Femur (tissue), 1 donor: ENCODE measurements around the gene FNBP1.

Source experiments
- DNase-seq: peaks from one replicate; pipeline ENCODE4 v3.0.0-alpha.2; 2017

Gene FNBP1

DNA sequence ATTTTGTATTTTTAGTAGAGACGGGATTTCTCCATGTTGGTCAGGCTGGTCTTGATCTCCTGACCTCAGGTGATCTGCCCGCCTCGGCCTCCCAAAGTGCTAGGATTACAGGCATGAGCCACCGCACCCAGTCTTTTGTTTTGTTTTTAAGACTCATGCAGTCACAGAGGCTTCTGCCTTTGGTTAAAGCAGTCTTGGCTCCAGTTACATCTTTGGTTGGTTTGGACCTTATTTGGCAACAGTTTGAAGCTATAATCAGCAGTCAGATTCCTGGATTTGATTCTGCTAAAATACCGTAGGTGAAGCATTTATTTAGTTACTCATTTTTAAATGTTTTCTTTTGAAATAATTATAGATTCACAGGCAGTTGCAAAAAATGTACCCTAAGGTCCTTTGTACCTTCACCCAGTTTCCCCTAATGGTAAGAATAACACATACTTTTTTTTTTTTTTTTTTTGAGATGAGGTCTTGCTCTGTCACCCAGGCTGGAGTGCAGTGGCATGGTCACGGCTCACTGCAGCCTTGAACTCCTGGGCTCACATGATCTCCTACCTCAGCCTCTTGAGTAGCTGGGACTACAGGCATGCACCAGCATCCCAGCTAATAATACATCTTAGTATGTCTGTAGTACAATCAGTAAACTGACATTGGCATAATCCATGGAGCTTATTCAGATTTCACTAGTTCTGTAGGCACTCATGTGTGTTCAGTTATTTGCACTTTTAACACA is 192.0 kb downstream of the FNBP1 start:
- DNase-seq: no peak

DNA sequence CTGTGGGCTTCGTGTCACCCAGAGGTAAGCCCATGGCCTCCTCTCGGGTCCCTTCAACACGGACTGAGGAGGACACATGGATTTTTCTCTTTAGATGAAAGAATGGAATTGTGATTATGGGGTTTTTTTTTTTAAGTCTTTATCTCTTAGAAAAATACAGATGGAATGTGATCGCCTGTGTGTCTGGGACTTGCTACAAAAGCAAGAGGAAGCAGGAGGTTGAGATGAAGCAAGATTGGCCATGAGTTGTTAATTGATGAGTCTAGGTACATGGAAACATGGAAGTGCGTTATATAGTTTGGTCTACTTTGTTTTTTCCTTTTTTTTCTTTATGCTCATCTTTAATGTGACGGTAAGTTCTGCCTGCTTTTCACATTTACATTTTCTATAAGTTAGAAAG is 193.1 kb downstream of the FNBP1 start:
- DNase-seq: no peak

DNA sequence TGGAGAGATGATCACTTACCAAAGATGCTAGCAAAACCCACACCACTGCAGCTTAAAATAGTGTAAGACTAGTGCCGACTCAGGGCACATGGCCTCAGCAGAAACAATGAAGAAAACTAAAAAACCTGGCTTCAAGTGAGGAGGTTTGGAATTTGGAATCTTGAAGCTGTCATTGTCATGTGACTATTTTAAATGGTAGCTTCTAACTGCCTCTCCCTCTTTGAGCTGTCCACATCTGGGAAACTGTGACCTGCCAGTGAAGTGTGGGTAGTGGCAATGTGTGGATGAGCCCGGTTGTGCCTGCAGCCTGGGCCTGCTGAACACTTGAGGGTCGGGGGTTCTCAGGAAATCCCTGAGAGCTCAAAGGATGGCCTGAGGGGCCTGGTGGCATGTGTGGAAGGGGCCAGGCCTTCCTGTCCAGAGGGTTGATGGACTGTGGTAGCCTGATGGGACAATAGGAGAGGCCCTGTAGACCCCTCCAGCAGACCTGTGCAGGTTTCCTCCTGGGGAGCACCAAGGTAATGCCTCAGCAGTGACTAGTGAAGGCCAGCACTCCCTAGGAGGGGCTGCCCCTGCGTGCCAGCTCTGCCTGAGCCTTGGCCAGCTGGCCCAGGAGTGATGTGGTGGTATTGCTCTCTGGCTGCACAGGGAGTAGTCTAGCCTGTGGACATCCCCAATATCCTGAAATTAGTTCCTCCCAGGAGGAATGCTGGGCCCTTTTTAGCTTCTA is 194.1 kb downstream of the FNBP1 start:
- no peak for DNase-seq

DNA sequence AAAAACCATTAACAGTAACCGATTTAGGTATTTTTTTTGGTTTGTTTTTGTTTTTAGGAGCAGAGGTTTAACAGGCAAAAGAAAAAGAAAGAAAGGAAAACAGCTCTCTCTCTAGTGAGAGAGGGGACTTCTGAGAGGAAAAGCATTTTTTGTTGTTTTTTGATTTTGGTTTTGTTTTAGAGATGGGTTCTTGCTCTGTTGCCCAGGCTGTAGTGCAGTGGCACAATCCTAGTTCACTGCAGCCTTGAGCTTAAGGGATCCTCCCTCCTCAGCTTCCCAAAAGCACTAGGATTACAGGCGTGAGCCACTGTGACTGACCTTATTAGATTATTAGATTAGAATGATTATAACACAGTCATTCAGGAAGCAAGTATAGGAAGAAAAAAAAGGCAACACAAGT is 197.6 kb downstream of the FNBP1 start:
- DNase-seq: no peak

DNA sequence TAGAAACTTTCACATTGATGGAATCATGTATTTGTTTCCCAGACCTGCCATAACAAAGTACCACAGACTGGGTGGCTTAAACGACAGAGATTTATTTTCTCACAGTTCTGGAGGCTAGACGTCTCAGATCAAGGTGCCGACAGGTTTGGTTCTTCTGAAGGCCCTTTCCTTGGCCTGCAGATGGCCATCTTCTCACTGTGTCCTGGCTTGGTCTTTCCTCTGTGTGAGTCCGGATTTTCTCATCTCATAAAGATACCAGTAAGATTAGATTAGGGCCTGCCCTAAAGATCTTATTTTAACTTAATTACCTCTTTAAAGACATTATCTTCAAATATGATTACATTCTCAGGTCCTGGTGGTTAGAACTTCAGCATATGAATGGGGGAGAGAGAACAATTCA is 201.9 kb downstream of the FNBP1 start:
- no peak for DNase-seq

DNA sequence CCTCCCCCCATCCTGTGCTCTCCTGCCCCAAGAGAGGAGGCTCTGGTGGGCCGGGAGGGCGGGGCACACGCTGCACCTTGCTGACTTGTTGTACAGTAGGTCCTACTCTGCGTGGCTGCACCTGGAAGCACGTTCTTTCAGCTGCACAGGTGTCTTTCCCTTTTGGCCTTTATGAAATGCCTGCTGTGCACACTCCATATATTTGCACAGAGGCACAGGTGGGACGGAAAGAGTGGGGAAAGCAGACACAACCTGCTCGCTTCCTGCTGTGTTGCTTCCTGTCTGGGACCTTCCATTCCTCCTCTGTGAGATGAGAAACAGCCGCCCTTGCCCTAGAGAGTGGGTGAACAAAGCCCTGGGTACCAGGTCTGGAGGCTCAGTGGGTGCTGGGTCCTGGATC is 203.0 kb downstream of the FNBP1 start:
- no peak for DNase-seq

DNA sequence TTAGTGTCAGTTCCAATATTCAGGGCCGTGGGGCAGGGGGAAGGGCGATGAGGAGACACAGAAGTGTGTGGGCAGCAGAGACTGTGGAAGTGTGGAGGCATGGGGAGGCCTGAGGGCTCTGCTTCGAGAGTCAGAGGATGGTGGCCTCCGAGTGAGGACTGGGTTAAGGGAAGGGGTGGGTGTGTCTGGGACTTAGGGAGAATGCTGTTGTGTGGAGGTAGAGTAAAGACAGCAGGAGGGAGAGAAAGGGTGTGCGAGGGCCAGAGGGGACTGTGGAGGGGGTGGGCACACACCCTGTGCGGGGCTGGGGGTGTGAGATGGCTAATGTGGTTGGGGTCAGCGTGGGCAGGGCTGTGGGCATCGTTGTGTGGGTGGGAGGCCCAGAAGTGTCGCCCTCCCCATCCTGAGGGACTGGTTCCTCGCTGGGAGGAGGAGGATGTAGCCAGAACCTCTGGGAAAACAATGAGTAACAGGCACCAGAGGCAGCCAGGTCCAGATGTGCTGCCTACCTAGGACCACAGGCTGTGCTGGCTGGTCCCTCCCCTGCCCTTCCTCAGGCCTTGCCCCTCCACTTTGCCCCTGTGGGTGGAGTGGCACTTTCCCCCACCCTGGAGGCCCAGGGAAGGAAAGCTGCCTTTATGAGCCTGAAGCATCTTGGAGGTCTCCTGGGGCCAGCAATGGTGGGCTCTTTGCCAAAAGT is 203.5 kb downstream of the FNBP1 start:
- no peak for DNase-seq

DNA sequence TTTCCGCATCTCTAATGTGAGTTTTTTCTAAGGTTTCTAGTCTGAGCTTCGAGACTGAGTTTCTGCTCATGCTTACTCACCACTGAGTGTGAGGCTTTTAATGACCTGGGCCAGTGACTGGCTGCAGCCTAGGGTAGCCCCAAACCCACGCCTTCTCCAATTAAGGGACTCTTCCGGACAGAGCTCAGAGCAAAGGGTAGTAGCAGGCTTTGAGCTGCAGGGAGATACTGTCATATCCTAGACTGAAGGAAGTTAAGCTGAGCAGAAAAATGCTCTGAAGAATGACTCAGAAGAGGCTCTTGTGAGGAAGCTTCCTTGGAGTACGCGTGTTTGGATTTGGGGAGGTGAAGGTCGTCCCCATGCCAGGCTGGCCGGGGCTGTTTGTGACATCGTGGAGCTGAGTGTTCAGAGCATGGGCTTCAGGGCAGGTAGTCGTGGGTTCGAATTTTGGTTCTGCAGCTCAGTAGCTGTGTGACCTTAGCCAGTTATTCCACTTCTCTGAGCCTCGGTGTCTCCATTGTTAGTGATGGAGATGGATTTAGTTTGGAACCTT is 204.2 kb downstream of the FNBP1 start:
- no peak for DNase-seq
